Measurements from ENCODE around the gene SPOPL.

GRCh38 chr2:138565230-138565598, 63.6 kb downstream of the SPOPL start:
- TF ChIP-seq CTCF (IDR thresholded peaks at IDR 0.05) (no peak), POLR2A (IDR thresholded peaks at IDR 0.05) (no peak), EP300 (IDR thresholded peaks at IDR 0.05) (no peak), POLR2AphosphoS5 (IDR thresholded peaks at IDR 0.05) (no peak)
